T1000 (cell line): ENCODE results near the gene SLC34A3.

Experiments used
- DNase-seq: peaks from one replicate; lab custom pipeline; 2025; ENCODE audit warnings: mixed read lengths; lab: John Stamatoyannopoulos, UW

SLC34A3 gene

GRCh38 chr9:137217276-137218211 is 13.2 kb upstream of the SLC34A3 start:
- no peak for DNase-seq

GRCh38 chr9:137218212-137218753 is 12.4 kb upstream of the SLC34A3 start:
- DNase-seq, result no peak

GRCh38 chr9:137218754-137219271 is 11.9 kb upstream of the SLC34A3 start:
- no peak for DNase-seq

- no peak for DNase-seq
Observed at GRCh38 chr9:137219757-137220316, 10.9 kb upstream of the SLC34A3 start.

- no peak for DNase-seq
Observed at GRCh38 chr9:137220317-137221094, 10.2 kb upstream of the SLC34A3 start.

GRCh38 chr9:137221095-137221505 is 9.6 kb upstream of the SLC34A3 start:
- no peak for DNase-seq

- DNase-seq, result no peak
Observed at GRCh38 chr9:137221506-137222111, 9.1 kb upstream of the SLC34A3 start.

- DNase-seq, result no peak
Observed at GRCh38 chr9:137222190-137223077, 8.3 kb upstream of the SLC34A3 start, which contains the start of gene RNF208. RNF208 (minus strand) TSS chr9:137222240; CDS start chr9:137221212, 1,028 bp downstream.

- peak; percentile 96 for DNase-seq
Observed at GRCh38 chr9:137223078-137223970, 7.4 kb upstream of the SLC34A3 start.

- no peak for DNase-seq
Observed at GRCh38 chr9:137224830-137225694, 5.6 kb upstream of the SLC34A3 start, which contains the start of gene CYSRT1. CYSRT1 (plus strand) TSS chr9:137225174; CDS start chr9:137225622, 448 bp downstream.

GRCh38 chr9:137225699-137226331 is 4.9 kb upstream of the SLC34A3 start:
- no peak for DNase-seq

GRCh38 chr9:137226338-137227053 is 4.2 kb upstream of the SLC34A3 start:
- DNase-seq, result no peak

GRCh38 chr9:137227054-137227852 is 3.4 kb upstream of the SLC34A3 start, which contains the start of gene RNF224:
RNF224 (plus strand) TSS chr9:137227502; CDS start chr9:137228336, 834 bp downstream.
- peak; percentile 38 for DNase-seq

GRCh38 chr9:137227853-137228505 is 2.7 kb upstream of the SLC34A3 start:
- no peak for DNase-seq

- no peak for DNase-seq
Observed at GRCh38 chr9:137228506-137228967, 2.2 kb upstream of the SLC34A3 start.
